SKM-1 treated with dmso at 0.1 percent for 144 hours (cell line): ENCODE data around the gene CRYBB2.
"Not testable (repeated sequence)": the region's sequence is repeated elsewhere in the genome, so short reads cannot be mapped to it uniquely, and the experiment has no call there.

Source experiments
- DNase-seq: peaks from one replicate; lab custom pipeline; 2025; ENCODE audit not compliant: unreplicated experiment; lab: John Stamatoyannopoulos, UW

Gene CRYBB2

GRCh38 chr22:25232301-25232700 lies 12.9 kb downstream of the CRYBB2 start:
- no peak for DNase-seq

- not testable (repeated sequence) for DNase-seq
Measured at GRCh38 chr22:25233706-25234105, 14.3 kb downstream of the CRYBB2 start.

- peak; percentile 35 for DNase-seq
Measured at GRCh38 chr22:25235547-25236290, 16.3 kb downstream of the CRYBB2 start.

- no peak for DNase-seq
Measured at GRCh38 chr22:25236417-25236816, 17.0 kb downstream of the CRYBB2 start.

GRCh38 chr22:25237503-25237902 lies 18.1 kb downstream of the CRYBB2 start:
- no peak for DNase-seq

GRCh38 chr22:25238058-25238457 lies 18.6 kb downstream of the CRYBB2 start:
- DNase-seq, result not testable (repeated sequence)

- DNase-seq, result not testable (repeated sequence)
Measured at GRCh38 chr22:25255169-25255568, 35.7 kb downstream of the CRYBB2 start.

GRCh38 chr22:25267567-25267966 lies 48.1 kb downstream of the CRYBB2 start:
- DNase-seq, result not testable (repeated sequence)

GRCh38 chr22:25268902-25269301 lies 49.5 kb downstream of the CRYBB2 start:
- not testable (repeated sequence) for DNase-seq

GRCh38 chr22:25270061-25270460 lies 50.6 kb downstream of the CRYBB2 start:
- not testable (repeated sequence) for DNase-seq

GRCh38 chr22:25273231-25273630 lies 53.8 kb downstream of the CRYBB2 start:
- DNase-seq, result not testable (repeated sequence)

- DNase-seq, result not testable (repeated sequence)
Measured at GRCh38 chr22:25273928-25274327, 54.5 kb downstream of the CRYBB2 start.

- not testable (repeated sequence) for DNase-seq
Measured at GRCh38 chr22:25280118-25280517, 60.7 kb downstream of the CRYBB2 start.
